IMR-90 (cell line): ENCODE results near the gene SNX6. TPM values are rescaled to one million over a fixed set of nuclear protein-coding genes. Genes with fewer than 3 reads are reported as not detected.

Experiments
- ATAC-seq: fragments of 200-7000 bp; cut with Tn5 transposase; 2 replicates; pipeline ENCODE4 v1.9.1; 2020; ENCODE audit warnings: low read depth, mild to moderate bottlenecking, moderate library complexity
- BruUV-seq: library from RNA; stranded (reverse); fragments of 400-500 nt; replicated peaks from 2 replicates; lab custom pipeline; 2021; lab: Mats Ljungman, UMichigan
- CTCF ChIA-PET: fragments of 300-600 bp; formaldehyde crosslinking; extraction: SDS; loops from one replicate; lab custom pipeline; 2021; ENCODE audit warnings: antibody characterized with exemption; lab: Yijun Ruan, JAX
- POLR2A ChIA-PET: fragments of 300-600 bp; sonication (Branson Sonifier 250); formaldehyde crosslinking; loops from one replicate; lab custom pipeline; 2022; ENCODE audit warnings: antibody characterized with exemption; ENCODE audit not compliant: unreplicated experiment; lab: Charles Lee
- DNase-seq: peaks from one replicate; pipeline ENCODE4 v3.0.0; 2013
- H2AFZ ChIP-seq: replicated peaks from 2 replicates; pipeline ENCODE3; 2013; ENCODE audit warnings: low read length, mild to moderate bottlenecking; ENCODE audit not compliant: poor library complexity
- H2AK5ac ChIP-seq: 2 replicates; pipeline ENCODE4 v1.6.1; 2013; ENCODE audit warnings: low read depth, low read length, inconsistent platforms
- H2AK9ac ChIP-seq: replicated peaks from 2 replicates; pipeline ENCODE3; 2013; ENCODE audit warnings: mild to moderate bottlenecking, low read depth, low read length, moderate library complexity; ENCODE audit not compliant: poor library complexity
- H2BK120ac ChIP-seq: 2 replicates; pipeline ENCODE4 v1.6.1; 2013; ENCODE audit warnings: low read depth, low read length, inconsistent platforms
- H2BK15ac ChIP-seq: 3 replicates; pipeline ENCODE4 v1.6.1; 2013; ENCODE audit warnings: low read depth, low read length, inconsistent platforms
- H2BK20ac ChIP-seq: 2 replicates; pipeline ENCODE4 v1.6.1; 2013; ENCODE audit warnings: low read depth, mild to moderate bottlenecking, inconsistent platforms, low read length, moderate library complexity
- H2BK5ac ChIP-seq: 2 replicates; pipeline ENCODE4 v1.6.1; 2013; ENCODE audit warnings: mild to moderate bottlenecking, low read depth, low read length, inconsistent platforms; ENCODE audit not compliant: poor library complexity, severe bottlenecking
- H3K14ac ChIP-seq: replicated peaks from 2 replicates; pipeline ENCODE4 v1.6.1; 2013; ENCODE audit warnings: low read depth, low read length, inconsistent platforms
- H3K18ac ChIP-seq: 2 replicates; pipeline ENCODE4 v1.6.1; 2013; ENCODE audit warnings: low read depth, low read length, control low read depth
- H3K23ac ChIP-seq: 2 replicates; pipeline ENCODE4 v1.6.1; 2013; ENCODE audit warnings: low read depth, low read length, inconsistent platforms
- H3K27ac ChIP-seq: 2 replicates; pipeline ENCODE4 v1.5.1; 2013; ENCODE audit warnings: mild to moderate bottlenecking, control low read depth, low read length; ENCODE audit not compliant: insufficient read depth
- H3K27me3 ChIP-seq: 2 replicates; pipeline ENCODE4 v1.6.1; 2013; ENCODE audit warnings: low read length; ENCODE audit not compliant: control insufficient read depth, insufficient read depth
- H3K36me3 ChIP-seq: 2 replicates; pipeline ENCODE4 v1.6.1; 2013; ENCODE audit warnings: low read length, mixed read lengths; ENCODE audit not compliant: control insufficient read depth, insufficient read depth
- H3K4ac ChIP-seq: 2 replicates; pipeline ENCODE4 v1.6.1; 2013; ENCODE audit warnings: low read depth, low read length, inconsistent platforms
- H3K4me1 ChIP-seq: 2 replicates; pipeline ENCODE4 v1.6.1; 2013; ENCODE audit warnings: low read length, mixed read lengths; ENCODE audit not compliant: control insufficient read depth, insufficient read depth
- H3K4me2 ChIP-seq: 2 replicates; pipeline ENCODE4 v1.6.1; 2013; ENCODE audit warnings: low read depth, mild to moderate bottlenecking, control low read depth, low read length, moderate library complexity
- H3K4me3 ChIP-seq: 2 replicates; pipeline ENCODE4 v1.5.1; 2013; ENCODE audit warnings: low read depth, mild to moderate bottlenecking, control low read depth, low read length, moderate library complexity; ENCODE audit not compliant: insufficient read depth
- H3K56ac ChIP-seq: 2 replicates; pipeline ENCODE4 v1.6.1; 2013; ENCODE audit warnings: low read length, inconsistent platforms; ENCODE audit not compliant: insufficient read depth; ENCODE audit errors: extremely low read depth
- H3K79me1 ChIP-seq, 2 experiments: 2 replicates each; pipeline ENCODE4 v1.6.1; 2013; ENCODE audit warnings: low read length in 2 of 2, inconsistent platforms in 1 of 2, low read depth in 1 of 2
- H3K9ac ChIP-seq: 2 replicates; pipeline ENCODE4 v1.6.1; 2013; ENCODE audit warnings: low read depth, low read length, control low read depth
- H3K9me1 ChIP-seq: 2 replicates; pipeline ENCODE4 v1.6.1; 2013; ENCODE audit warnings: low read length, inconsistent platforms; ENCODE audit not compliant: insufficient read depth
- H3K9me3 ChIP-seq: 2 replicates; pipeline ENCODE4 v1.6.1; 2013; ENCODE audit warnings: low read length; ENCODE audit not compliant: control insufficient read depth, insufficient read depth
- H4K20me1 ChIP-seq: 2 replicates; pipeline ENCODE4 v1.6.1; 2013; ENCODE audit warnings: low read length, inconsistent platforms; ENCODE audit not compliant: insufficient read depth
- H4K5ac ChIP-seq: 2 replicates; pipeline ENCODE4 v1.6.1; 2013; ENCODE audit warnings: mild to moderate bottlenecking, low read depth, low read length, control low read depth
- H4K8ac ChIP-seq, 2 experiments: 2 replicates each; pipeline ENCODE4 v1.6.1; 2013; ENCODE audit warnings: low read depth in 2 of 2, low read length in 2 of 2, control low read depth in 1 of 2, inconsistent platforms in 1 of 2
- H4K91ac ChIP-seq: 2 replicates; pipeline ENCODE4 v1.6.1; 2013; ENCODE audit warnings: low read depth, low read length, inconsistent platforms; ENCODE audit not compliant: insufficient read depth
- NFE2L2 ChIP-seq: fragments of 150-350 bp; IDR thresholded peaks from 2 replicates; pipeline ENCODE4 v1.6.1; 2016; ENCODE audit warnings: low read depth, mild to moderate bottlenecking, low read length
- SMC3 ChIP-seq: fragments of 150-350 bp; IDR thresholded peaks from 2 replicates; pipeline ENCODE4 v1.6.1; 2016; ENCODE audit warnings: low read depth, mild to moderate bottlenecking, antibody characterized with exemption, low read length, moderate library complexity
- dilution Hi-C: fragments of 300-500 bp; cut with HindIII; formaldehyde crosslinking; loops from one replicate; pipeline ENCODE4 v1.14.3; 2018; ENCODE audit warnings: low sequenced_read_pairs; ENCODE audit not compliant: unreplicated experiment
- in situ Hi-C: fragments of 300-500 bp; cut with MboI; formaldehyde crosslinking; loops from 3 replicates; pipeline ENCODE4 v1.14.3; 2019; ENCODE audit warnings: low sequenced_read_pairs, inconsistent platforms, mixed read lengths
- intact Hi-C: fragments of 100-400 bp; cut with micrococcal nuclease; formaldehyde crosslinking; loops from 2 replicates; pipeline ENCODE4 v1.10.0; 2022
- polyA plus RNA-seq, 3 experiments: library from polyadenylated mRNA; depleted of rRNA; stranded (reverse); fragments of >200 nt; gene quantifications; 2 replicates each; pipeline ENCODE4 v1.2.3, GENCODE V29; 2012; ENCODE audit warnings: low replicate concordance in 1 of 3
- total RNA-seq: library from RNA; depleted of rRNA; stranded (reverse); fragments of >200 nt; gene quantifications from 2 replicates; pipeline ENCODE4 v1.2.3, GENCODE V29; 2012

SNX6 gene
- total and polyA plus RNA-seq, 2 of the 4 experiments (the other 2 are of a cell fraction): 116 to 127 TPM

DNA sequence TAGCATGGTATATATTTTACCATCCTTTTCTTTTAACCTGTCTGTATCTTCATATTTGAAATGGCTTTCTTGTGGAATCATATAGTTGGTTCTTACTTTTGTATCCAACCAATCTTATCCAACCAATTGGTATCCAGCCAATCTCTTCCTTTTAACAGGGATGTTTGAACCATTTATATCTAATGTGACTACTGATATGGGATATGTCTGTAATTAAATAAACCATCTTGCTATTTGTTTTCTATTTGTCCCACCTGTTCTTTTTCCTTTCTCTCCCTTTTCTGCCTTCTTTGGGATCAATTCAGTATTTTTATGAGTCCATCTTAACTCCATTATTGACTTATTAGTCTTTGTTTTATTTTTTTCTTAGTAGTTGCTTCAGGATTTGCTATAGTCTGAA lies 30.8 kb upstream of the SNX6 start:
- no peak overlapping the region for H4K8ac ChIP-seq
- H3K4me2 ChIP-seq: no peak overlapping the region
- H2BK20ac ChIP-seq: no peak overlapping the region
- no peak overlapping the region for H2BK5ac ChIP-seq
- intact Hi-C loops (no loop called here), in situ Hi-C loops (loop anchor here (25.0 kb wide), 1 partner anchor 752 kb away; the partner anchor contains the start of gene NFKBIA), dilution Hi-C loops (no loop called here)
- no peaks in the 10 kb centered on the region for H3K36me3 ChIP-seq
- H3K9ac ChIP-seq: no peak overlapping the region
- H3K27ac ChIP-seq: no peak overlapping the region
- no peak overlapping the region for H2BK15ac ChIP-seq
- ChIA-PET POLR2A (no interaction called here), CTCF (no interaction called here)
- DNase-seq (no peak), ATAC-seq (no peak)
- no peak overlapping the region for H4K91ac ChIP-seq
- H2AFZ ChIP-seq: no peak overlapping the region
- no peaks in the 10 kb centered on the region for H3K9me3 ChIP-seq
- no peak overlapping the region for H3K18ac ChIP-seq
- no peak overlapping the region for H3K4me3 ChIP-seq
- no peak overlapping the region for H2BK120ac ChIP-seq
- BruUV-seq: no TSS peak
- no peak overlapping the region for H2AK9ac ChIP-seq
- TF ChIP-seq SMC3: no peak
- no peak for TF ChIP-seq NFE2L2
- H3K9me1 ChIP-seq: peaks cover 6% of the 10 kb centered on the region; the same call in 1 of the 2 replicates
- H3K4ac ChIP-seq: no peak overlapping the region
- H3K14ac ChIP-seq: no peak overlapping the region
- no peaks in the 10 kb centered on the region for H3K27me3 ChIP-seq
- H3K56ac ChIP-seq: no peak overlapping the region
- no peak overlapping the region for H4K5ac ChIP-seq
- H4K20me1 ChIP-seq: no peaks in the 10 kb centered on the region
- H3K23ac ChIP-seq: no peak overlapping the region
- H3K79me1 ChIP-seq: 0 out of 4 replicates have a peak, but pooled peaks cover 0 to 6% of the 10 kb centered on the region in 2 experiments
- 0 out of 2 replicates have a peak, but pooled peaks cover 3% of the 10 kb centered on the region for H3K4me1 ChIP-seq
- H2AK5ac ChIP-seq: no peak overlapping the region
